ENCODE results near the gene CLDN18.

The CLDN18 gene

DNA sequence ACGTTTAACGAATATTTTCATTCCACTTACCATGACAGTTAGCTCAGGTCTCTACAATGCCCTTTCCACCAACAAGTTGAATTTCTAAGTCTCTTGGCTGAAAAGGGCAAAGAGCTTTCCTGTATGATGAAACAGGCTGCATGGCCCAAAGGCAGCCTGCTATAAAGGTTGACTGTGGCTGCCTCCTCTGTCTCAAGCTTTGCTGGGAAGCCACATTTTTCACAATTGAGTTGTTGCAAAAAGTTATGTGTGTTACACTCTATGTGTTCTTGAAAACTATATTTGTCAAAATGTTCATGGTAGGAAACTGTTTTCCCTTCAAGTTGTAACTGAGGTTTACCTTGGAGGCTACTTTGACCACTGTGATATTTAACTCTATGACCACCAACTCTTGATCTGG, 56.0 kb downstream of the CLDN18 start:
- no peak for DNase-seq

DNA sequence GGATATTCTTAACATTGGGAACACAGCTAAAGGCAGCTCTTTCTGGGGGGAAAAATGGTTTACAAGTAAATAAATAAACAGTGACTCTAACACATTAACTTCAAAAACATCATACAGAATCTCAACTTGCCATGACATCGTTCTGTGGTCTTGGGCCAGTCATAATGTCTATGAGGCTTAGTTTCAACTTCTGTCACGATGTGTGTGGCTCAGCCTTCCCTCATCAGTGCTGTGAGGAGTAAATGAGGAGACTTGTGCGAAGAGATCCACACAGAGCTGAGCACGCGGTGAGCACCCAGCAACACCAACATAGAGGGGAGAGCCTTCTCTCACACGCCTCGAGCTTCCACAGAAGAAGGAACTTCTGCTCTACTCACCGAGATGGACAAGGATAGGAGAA, 56.4 kb downstream of the CLDN18 start:
- DNase-seq = no peak

DNA sequence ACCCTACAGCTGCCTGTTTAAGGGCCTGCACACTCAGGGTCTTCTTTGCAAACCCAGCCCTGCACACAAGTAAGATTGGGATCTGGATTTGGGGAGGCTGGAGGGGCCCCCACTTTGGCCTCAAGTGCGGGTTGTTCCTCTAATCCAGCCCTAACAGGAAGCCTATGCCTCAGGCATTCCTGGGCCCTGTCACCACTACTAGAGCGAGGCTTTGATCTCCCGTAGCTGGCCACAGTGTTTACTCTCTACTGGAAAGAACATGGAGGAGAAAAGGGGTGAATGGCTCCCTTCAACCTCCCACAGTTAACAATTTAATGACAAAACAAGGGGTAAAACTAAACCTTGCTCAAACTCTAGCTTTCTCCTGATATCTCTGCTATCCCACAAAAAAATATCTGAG, 57.0 kb downstream of the CLDN18 start:
- DNase-seq = no peak

DNA sequence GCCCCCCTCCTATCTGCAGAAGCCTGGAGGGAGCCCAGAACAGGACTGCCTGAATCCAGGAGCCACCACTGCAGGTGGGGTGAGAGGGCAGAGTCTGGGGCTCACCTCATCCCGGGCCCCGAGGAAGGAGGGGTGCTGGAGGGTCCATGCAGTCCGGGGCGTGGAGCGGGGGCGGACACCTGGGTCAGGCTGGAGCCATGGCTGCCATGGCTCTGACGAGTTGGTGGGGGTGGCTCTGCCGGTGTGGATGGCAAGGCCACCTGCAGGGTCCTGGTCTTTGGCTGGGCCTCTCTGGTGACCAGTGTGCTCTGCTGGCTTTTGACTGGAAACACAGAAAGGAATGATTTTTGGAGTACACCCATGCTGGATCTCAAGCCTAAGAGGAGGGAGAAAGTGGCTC, 58.1 kb downstream of the CLDN18 start:
- no peak for DNase-seq

DNA sequence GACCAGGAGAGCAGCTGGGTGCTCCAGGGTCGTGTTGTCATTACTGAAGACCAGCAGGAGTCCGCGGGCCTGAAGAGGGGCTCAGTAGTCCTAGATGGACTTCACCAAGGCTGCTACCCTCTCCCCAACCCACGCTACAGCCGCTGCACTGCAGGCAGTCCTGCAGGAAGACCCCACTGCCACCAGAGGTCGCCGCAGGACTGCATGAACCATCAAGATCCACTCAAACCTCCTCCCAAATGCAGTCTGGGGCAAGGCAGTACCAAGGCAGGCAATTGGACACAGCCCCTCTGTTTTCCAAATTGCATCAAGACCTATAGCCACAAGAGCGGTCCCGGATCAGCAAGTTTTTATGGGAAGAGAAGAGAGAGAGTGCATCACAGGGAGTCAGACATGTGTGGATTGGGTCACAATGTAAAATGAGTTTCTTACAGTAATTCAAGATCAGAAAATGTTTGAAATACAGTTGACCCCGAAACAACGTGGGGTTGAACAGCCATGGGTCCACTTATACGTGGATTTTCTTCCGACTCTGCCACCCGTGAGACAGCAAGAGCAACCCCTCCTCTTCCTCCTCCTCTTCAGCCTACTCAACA, 58.7 kb downstream of the CLDN18 start:
- peak; percentile 77 for DNase-seq

GRCh38 chr3:138070006-138070405, 60.0 kb downstream of the CLDN18 start:
- no peak for DNase-seq

DNA sequence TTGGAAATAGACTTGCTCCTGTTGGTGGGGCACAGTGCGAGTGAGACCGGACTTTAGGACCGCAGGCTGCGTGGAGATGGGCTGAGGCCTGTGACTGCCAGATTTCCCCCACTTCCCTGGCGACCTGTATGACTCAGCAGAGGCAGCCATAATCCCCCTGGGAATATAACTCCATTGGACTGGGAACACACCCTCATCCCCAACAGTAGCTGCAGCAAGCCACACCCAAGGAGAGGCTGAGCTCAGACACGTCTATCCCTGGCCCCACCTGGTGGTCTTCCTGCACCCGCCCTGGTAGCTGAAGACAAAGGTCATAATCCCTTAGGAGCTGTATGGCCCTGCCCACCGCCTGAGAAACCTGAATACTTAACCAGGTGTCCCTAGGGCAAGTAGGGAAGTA, 62.8 kb downstream of the CLDN18 start:
- DNase-seq = no peak

- no peak for DNase-seq
Observed at GRCh38 chr3:138078096-138078495, 68.1 kb downstream of the CLDN18 start.

DNA sequence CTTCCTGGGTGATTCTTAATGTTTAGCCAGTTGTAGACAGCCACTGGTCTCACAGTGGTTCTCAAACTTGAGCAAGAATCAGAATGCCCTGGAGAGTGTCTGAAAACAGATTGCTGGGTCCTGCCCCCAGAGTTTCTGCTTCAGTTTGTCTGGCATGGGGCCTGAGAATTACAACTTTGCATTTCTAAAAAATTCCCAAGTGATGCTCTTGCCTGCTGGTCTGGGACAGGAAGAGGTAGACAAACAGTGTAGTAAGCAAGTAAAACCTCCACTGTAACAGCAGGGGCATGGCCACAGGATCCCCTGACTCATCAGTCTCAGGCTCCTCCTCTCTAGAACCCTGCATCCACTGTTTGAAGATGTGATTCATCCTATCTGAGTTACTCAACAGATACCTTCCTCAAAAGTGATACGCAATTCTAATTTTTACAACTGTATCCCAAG, 69.0 kb downstream of the CLDN18 start:
- no peak for DNase-seq

GRCh38 chr3:138079901-138080300, 69.9 kb downstream of the CLDN18 start:
- DNase-seq = no peak

DNA sequence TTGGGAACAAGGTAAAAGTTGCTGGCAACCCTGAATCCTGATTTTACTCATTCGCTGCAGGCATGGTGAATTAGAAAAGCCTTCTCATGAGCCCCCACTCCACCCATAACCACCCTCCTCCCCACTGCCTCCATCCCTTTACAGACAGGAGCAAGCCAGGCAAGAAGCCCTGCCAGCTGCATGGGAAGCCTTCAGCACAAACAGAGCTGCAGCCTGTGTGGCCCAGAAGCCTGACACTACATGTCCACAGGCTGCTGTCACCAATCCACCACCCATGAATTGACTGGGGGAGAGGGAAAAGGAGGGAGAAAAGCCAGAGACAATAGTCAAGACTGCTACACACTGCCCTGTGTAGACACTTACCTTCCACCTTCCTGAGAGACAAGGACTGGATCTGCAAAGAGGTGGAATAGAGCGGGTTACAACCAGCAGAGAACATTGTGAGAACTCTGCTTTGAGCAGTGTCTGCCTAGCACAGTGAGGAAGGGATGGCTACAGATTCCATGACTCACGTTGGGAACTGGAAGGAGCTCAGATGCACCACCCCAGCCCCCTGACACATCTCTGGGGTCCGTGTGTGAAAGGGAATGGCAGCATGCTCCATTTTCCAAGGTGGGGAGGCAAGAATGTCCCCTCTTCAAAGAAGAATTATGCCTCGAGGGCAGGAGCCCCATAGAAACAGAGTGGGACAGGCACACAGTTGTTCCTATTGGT, 71.6 kb downstream of the CLDN18 start:
- DNase-seq = no peak

DNA sequence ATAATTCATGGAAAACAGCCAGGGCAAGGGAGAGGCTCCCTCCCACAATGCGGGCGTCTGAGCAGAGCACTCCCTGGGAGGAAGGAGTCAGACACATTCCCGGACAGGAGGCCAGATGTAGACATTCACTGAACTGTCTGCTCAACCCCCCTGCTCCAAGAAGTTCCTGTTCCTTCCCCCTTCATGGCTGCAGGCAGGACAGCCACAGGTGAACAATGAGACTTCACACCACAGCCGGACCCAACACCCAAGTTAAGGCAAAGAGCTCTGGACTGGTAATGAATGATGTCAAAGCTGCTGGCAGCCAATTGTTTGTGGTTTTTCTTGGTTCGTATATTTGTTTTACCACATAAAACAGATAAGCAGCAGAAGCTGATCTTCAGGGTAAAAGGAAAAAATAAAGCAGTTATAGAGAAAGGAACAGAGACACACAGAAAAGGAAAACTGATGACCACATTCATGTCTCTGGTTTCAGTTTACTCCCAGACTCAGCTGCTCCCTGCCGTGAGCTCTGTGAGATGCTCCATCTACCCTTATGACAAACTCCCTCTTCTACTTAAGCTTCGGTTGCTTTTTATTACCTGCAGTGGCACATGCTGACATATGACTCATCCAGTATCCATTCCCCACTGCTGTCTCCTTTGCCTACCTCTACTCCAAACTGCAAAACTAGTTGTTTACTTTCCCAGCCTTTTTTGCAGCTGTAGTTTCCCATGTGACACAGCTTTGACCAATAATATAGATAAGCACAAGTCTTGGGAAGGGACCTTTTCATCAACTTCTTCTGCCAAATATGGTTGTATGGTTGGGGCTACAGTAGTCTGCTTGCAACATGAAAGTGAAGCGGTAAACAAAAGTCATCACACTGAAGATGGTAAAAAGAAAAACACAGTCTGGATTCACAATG, 72.4 kb downstream of the CLDN18 start:
- no peak for DNase-seq

- no peak for DNase-seq
Observed at GRCh38 chr3:138082992-138083386, 73.0 kb downstream of the CLDN18 start.

Measured in CD4-positive, alpha-beta T cell treated with Interleukin-17A for 4 hours (primary cell).